ENCODE results near the gene KMT5C.

Gene KMT5C

DNA sequence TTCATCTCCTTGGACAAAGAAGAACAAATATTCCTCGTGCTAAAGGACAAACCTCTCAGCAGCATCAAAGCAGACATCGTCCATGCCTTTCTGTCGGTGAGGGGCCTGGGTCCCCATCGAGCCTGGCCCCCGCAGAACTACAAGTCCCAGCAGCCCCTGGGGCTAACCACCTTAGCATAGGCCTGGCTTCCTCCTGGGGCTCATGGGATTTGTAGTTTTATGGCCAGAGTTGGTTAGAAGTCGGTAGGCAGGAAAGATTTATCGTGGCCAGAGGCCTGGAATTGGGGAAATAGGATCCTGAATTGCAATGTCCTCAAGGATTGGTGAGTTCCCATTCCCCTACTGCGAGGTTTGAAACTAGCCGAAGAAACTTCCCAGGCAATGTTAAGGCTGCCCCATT, 34.2 kb upstream of the KMT5C start:
- H3K27ac ChIP-seq (ENCODE audit: low read depth, low read length), result no peak overlapping the region
- no peaks in the 10 kb centered on the region for H3K9me3 ChIP-seq (ENCODE audit: control insufficient read depth in 1 of 2, low read length in 2 of 2)
- no peaks in the 10 kb centered on the region for H3K36me3 ChIP-seq (ENCODE audit: control insufficient read depth in 1 of 2, insufficient read depth in 2 of 2, low read length in 2 of 2)
- no peaks in the 10 kb centered on the region for H3K27me3 ChIP-seq (ENCODE audit: control insufficient read depth in 1 of 2, insufficient read depth in 2 of 2, low read length in 2 of 2)
- H3K4me1 ChIP-seq (ENCODE audit: control insufficient read depth in 1 of 2, insufficient read depth in 2 of 2, low read length in 2 of 2), result peaks cover 8 to 9% of the 10 kb centered on the region in 2 donors
- no peak overlapping the region for H3K9ac ChIP-seq (ENCODE audit: low read depth in 1 of 2, low read length in 2 of 2)
- no peak overlapping the region for H3K4me3 ChIP-seq (ENCODE audit: low read depth in 1 of 2, low read length in 2 of 2)

GRCh38 chr19:55305983-55306562, 33.6 kb upstream of the KMT5C start:
- H3K9me3 ChIP-seq (ENCODE audit: control insufficient read depth in 1 of 2, low read length in 2 of 2), result no peaks in the 10 kb centered on the region
- H3K9ac ChIP-seq (ENCODE audit: low read depth in 1 of 2, low read length in 2 of 2), result no peak overlapping the region
- H3K4me1 ChIP-seq (ENCODE audit: control insufficient read depth in 1 of 2, insufficient read depth in 2 of 2, low read length in 2 of 2), result peaks cover 8 to 9% of the 10 kb centered on the region in 2 donors
- no peaks in the 10 kb centered on the region for H3K36me3 ChIP-seq (ENCODE audit: control insufficient read depth in 1 of 2, insufficient read depth in 2 of 2, low read length in 2 of 2)
- no peak overlapping the region for H3K27ac ChIP-seq (ENCODE audit: low read depth, low read length)
- H3K27me3 ChIP-seq (ENCODE audit: control insufficient read depth in 1 of 2, insufficient read depth in 2 of 2, low read length in 2 of 2), result no peaks in the 10 kb centered on the region
- no peak overlapping the region for H3K4me3 ChIP-seq (ENCODE audit: low read depth in 1 of 2, low read length in 2 of 2)

DNA sequence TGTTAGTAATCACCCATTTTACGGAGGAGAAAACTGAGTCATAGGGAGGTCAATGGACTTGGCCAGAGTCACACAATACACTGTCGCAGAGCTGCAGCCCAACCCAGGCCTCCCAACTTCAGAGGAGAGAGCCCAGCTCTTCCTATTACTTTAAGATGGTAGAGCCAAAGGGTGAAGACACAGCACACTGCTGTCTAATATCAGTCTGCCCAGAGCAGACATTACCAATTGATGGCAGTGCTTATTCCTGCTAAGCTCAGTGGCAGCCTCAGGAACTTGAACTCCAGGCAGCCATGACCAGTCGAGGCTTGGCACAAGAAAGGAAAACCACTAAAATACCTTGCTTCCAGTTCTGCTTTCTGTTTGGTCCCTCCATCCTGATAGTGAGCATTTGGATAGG, 33.0 kb upstream of the KMT5C start:
- no peaks in the 10 kb centered on the region for H3K36me3 ChIP-seq (ENCODE audit: control insufficient read depth in 1 of 2, insufficient read depth in 2 of 2, low read length in 2 of 2)
- peaks cover 4 to 5% of the 10 kb centered on the region in 2 donors for H3K4me1 ChIP-seq (ENCODE audit: control insufficient read depth in 1 of 2, insufficient read depth in 2 of 2, low read length in 2 of 2)
- no peak overlapping the region for H3K4me3 ChIP-seq (ENCODE audit: low read depth in 1 of 2, low read length in 2 of 2)
- no peaks in the 10 kb centered on the region for H3K27me3 ChIP-seq (ENCODE audit: control insufficient read depth in 1 of 2, insufficient read depth in 2 of 2, low read length in 2 of 2)
- H3K9me3 ChIP-seq (ENCODE audit: control insufficient read depth in 1 of 2, low read length in 2 of 2), result no peaks in the 10 kb centered on the region
- no peak overlapping the region for H3K27ac ChIP-seq (ENCODE audit: low read depth, low read length)
- H3K9ac ChIP-seq (ENCODE audit: low read depth in 1 of 2, low read length in 2 of 2), result no peak overlapping the region

- H3K4me3 ChIP-seq (ENCODE audit: low read depth in 1 of 2, low read length in 2 of 2), result no peak overlapping the region
- H3K9ac ChIP-seq (ENCODE audit: low read depth in 1 of 2, low read length in 2 of 2), result no peak overlapping the region
- no peaks in the 10 kb centered on the region for H3K27me3 ChIP-seq (ENCODE audit: control insufficient read depth in 1 of 2, insufficient read depth in 2 of 2, low read length in 2 of 2)
- H3K9me3 ChIP-seq (ENCODE audit: control insufficient read depth in 1 of 2, low read length in 2 of 2), result no peaks in the 10 kb centered on the region
- no peaks in the 10 kb centered on the region for H3K36me3 ChIP-seq (ENCODE audit: control insufficient read depth in 1 of 2, insufficient read depth in 2 of 2, low read length in 2 of 2)
- no peaks in the 10 kb centered on the region for H3K4me1 ChIP-seq (ENCODE audit: control insufficient read depth in 1 of 2, insufficient read depth in 2 of 2, low read length in 2 of 2)
- no peak overlapping the region for H3K27ac ChIP-seq (ENCODE audit: low read depth, low read length)
Measured at GRCh38 chr19:55308281-55308680, 31.4 kb upstream of the KMT5C start.

DNA sequence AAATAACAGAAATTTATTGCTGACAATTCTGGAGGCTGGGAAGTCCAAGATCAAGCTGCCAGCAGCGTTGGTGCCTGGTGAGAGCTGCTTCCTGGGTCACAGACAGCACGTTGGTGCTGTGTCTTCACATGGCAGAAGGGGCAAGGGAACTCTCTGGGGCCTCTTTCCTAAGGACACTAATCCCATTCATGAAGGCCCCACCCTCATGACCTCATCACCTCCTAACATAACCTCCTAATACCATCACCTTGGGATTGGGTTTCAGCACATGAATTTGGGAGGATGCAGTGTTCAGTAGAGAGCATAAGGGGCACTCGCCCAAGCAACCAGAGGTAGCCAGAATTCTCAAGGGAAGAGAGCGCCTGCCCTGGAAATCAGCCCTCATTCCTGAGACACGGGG, 30.2 kb upstream of the KMT5C start:
- no peak overlapping the region for H3K27ac ChIP-seq (ENCODE audit: low read depth, low read length)
- H3K9ac ChIP-seq (ENCODE audit: low read depth in 1 of 2, low read length in 2 of 2), result no peak overlapping the region
- H3K9me3 ChIP-seq (ENCODE audit: control insufficient read depth in 1 of 2, low read length in 2 of 2), result no peaks in the 10 kb centered on the region
- peaks cover 0 to under 1% of the 10 kb centered on the region in 2 donors for H3K36me3 ChIP-seq (ENCODE audit: control insufficient read depth in 1 of 2, insufficient read depth in 2 of 2, low read length in 2 of 2)
- H3K4me1 ChIP-seq (ENCODE audit: control insufficient read depth in 1 of 2, insufficient read depth in 2 of 2, low read length in 2 of 2), result no peaks in the 10 kb centered on the region
- H3K4me3 ChIP-seq (ENCODE audit: low read depth in 1 of 2, low read length in 2 of 2), result no peak overlapping the region
- H3K27me3 ChIP-seq (ENCODE audit: control insufficient read depth in 1 of 2, insufficient read depth in 2 of 2, low read length in 2 of 2), result no peaks in the 10 kb centered on the region

- no peak overlapping the region for H3K4me3 ChIP-seq (ENCODE audit: low read depth in 1 of 2, low read length in 2 of 2)
- H3K27ac ChIP-seq (ENCODE audit: low read depth, low read length), result no peak overlapping the region
- H3K9ac ChIP-seq (ENCODE audit: low read depth in 1 of 2, low read length in 2 of 2), result no peak overlapping the region
- H3K9me3 ChIP-seq (ENCODE audit: control insufficient read depth in 1 of 2, low read length in 2 of 2), result no peaks in the 10 kb centered on the region
- H3K36me3 ChIP-seq (ENCODE audit: control insufficient read depth in 1 of 2, insufficient read depth in 2 of 2, low read length in 2 of 2), result peaks cover 0 to 4% of the 10 kb centered on the region in 2 donors
- H3K27me3 ChIP-seq (ENCODE audit: control insufficient read depth in 1 of 2, insufficient read depth in 2 of 2, low read length in 2 of 2), result no peaks in the 10 kb centered on the region
- no peaks in the 10 kb centered on the region for H3K4me1 ChIP-seq (ENCODE audit: control insufficient read depth in 1 of 2, insufficient read depth in 2 of 2, low read length in 2 of 2)
Measured at GRCh38 chr19:55310498-55310897, 29.2 kb upstream of the KMT5C start.

- Histone ChIP-seq H3K4me1 (ENCODE audit: control insufficient read depth in 1 of 2, insufficient read depth in 2 of 2, low read length in 2 of 2) (no peaks in the 10 kb centered on the region), H3K9me3 (ENCODE audit: control insufficient read depth in 1 of 2, low read length in 2 of 2) (no peaks in the 10 kb centered on the region)
Measured at GRCh38 chr19:55311397-55311796, 28.3 kb upstream of the KMT5C start.

GRCh38 chr19:55311797-55312196, 27.9 kb upstream of the KMT5C start:
- no peak overlapping the region for H3K4me3 ChIP-seq (ENCODE audit: low read depth in 1 of 2, low read length in 2 of 2)
- no peaks in the 10 kb centered on the region for H3K4me1 ChIP-seq (ENCODE audit: control insufficient read depth in 1 of 2, insufficient read depth in 2 of 2, low read length in 2 of 2)
- H3K36me3 ChIP-seq (ENCODE audit: control insufficient read depth in 1 of 2, insufficient read depth in 2 of 2, low read length in 2 of 2), result peaks cover 10 to 15% of the 10 kb centered on the region in 2 donors

More at GRCh38 chr19:55311397-55311796, 28.3 kb upstream of the KMT5C start:
- Histone ChIP-seq H3K27ac (ENCODE audit: low read depth, low read length) (no peak overlapping the region), H3K9ac (ENCODE audit: low read depth in 1 of 2, low read length in 2 of 2) (no peak overlapping the region), H3K27me3 (ENCODE audit: control insufficient read depth in 1 of 2, insufficient read depth in 2 of 2, low read length in 2 of 2) (no peaks in the 10 kb centered on the region), H3K4me3 (ENCODE audit: low read depth in 1 of 2, low read length in 2 of 2) (no peak overlapping the region), H3K36me3 (ENCODE audit: control insufficient read depth in 1 of 2, insufficient read depth in 2 of 2, low read length in 2 of 2) (peaks cover 6 to 11% of the 10 kb centered on the region in 2 donors)

GRCh38 chr19:55312621-55313512, 26.8 kb upstream of the KMT5C start:
- no peaks in the 10 kb centered on the region for H3K27me3 ChIP-seq (ENCODE audit: control insufficient read depth in 1 of 2, insufficient read depth in 2 of 2, low read length in 2 of 2)
- H3K4me1 ChIP-seq (ENCODE audit: control insufficient read depth in 1 of 2, insufficient read depth in 2 of 2, low read length in 2 of 2), result no peaks in the 10 kb centered on the region
- no peaks in the 10 kb centered on the region for H3K9me3 ChIP-seq (ENCODE audit: control insufficient read depth in 1 of 2, low read length in 2 of 2)
- H3K27ac ChIP-seq (ENCODE audit: low read depth, low read length), result no peak overlapping the region
- no peak overlapping the region for H3K9ac ChIP-seq (ENCODE audit: low read depth in 1 of 2, low read length in 2 of 2)
- peaks cover 13 to 16% of the 10 kb centered on the region in 2 donors for H3K36me3 ChIP-seq (ENCODE audit: control insufficient read depth in 1 of 2, insufficient read depth in 2 of 2, low read length in 2 of 2)
- no peak overlapping the region for H3K4me3 ChIP-seq (ENCODE audit: low read depth in 1 of 2, low read length in 2 of 2)

More at GRCh38 chr19:55311797-55312196, 27.9 kb upstream of the KMT5C start:
- no peaks in the 10 kb centered on the region for H3K27me3 ChIP-seq (ENCODE audit: control insufficient read depth in 1 of 2, insufficient read depth in 2 of 2, low read length in 2 of 2)
- no peaks in the 10 kb centered on the region for H3K9me3 ChIP-seq (ENCODE audit: control insufficient read depth in 1 of 2, low read length in 2 of 2)
- H3K27ac ChIP-seq (ENCODE audit: low read depth, low read length), result no peak overlapping the region
- no peak overlapping the region for H3K9ac ChIP-seq (ENCODE audit: low read depth in 1 of 2, low read length in 2 of 2)

GRCh38 chr19:55314396-55314795, 25.3 kb upstream of the KMT5C start:
- Histone ChIP-seq H3K27me3 (ENCODE audit: control insufficient read depth in 1 of 2, insufficient read depth in 2 of 2, low read length in 2 of 2) (no peaks in the 10 kb centered on the region), H3K4me1 (ENCODE audit: control insufficient read depth in 1 of 2, insufficient read depth in 2 of 2, low read length in 2 of 2) (no peaks in the 10 kb centered on the region), H3K9me3 (ENCODE audit: control insufficient read depth in 1 of 2, low read length in 2 of 2) (no peaks in the 10 kb centered on the region), H3K36me3 (ENCODE audit: control insufficient read depth in 1 of 2, insufficient read depth in 2 of 2, low read length in 2 of 2) (peaks cover 13 to 16% of the 10 kb centered on the region in 2 donors), H3K4me3 (ENCODE audit: low read depth in 1 of 2, low read length in 2 of 2) (no peak overlapping the region), H3K9ac (ENCODE audit: low read depth in 1 of 2, low read length in 2 of 2) (no peak overlapping the region), H3K27ac (ENCODE audit: low read depth, low read length) (no peak overlapping the region)

Measured in duodenal mucosa (tissue), 2 donors.